Mucosa of stomach (tissue), 1 donor: ENCODE data around the gene ST13.
"Not testable (repeated sequence)": the region's sequence is repeated elsewhere in the genome, so short reads cannot be mapped to it uniquely, and the experiment has no call there.

Experiments used
- H3K27me3 ChIP-seq: one replicate; pipeline ENCODE4 v1.7.0; 2013; ENCODE audit warnings: mild to moderate bottlenecking, low read length; ENCODE audit not compliant: control insufficient read depth, insufficient read depth
- H3K36me3 ChIP-seq: one replicate; pipeline ENCODE4 v1.7.0; 2013; ENCODE audit warnings: low read length; ENCODE audit not compliant: control insufficient read depth, insufficient read depth
- H3K4me1 ChIP-seq: one replicate; pipeline ENCODE4 v1.7.0; 2013; ENCODE audit warnings: mild to moderate bottlenecking, low read length; ENCODE audit not compliant: control insufficient read depth, insufficient read depth
- H3K4me3 ChIP-seq: one replicate; pipeline ENCODE4 v1.7.0; 2013; ENCODE audit warnings: low read length
- H3K9ac ChIP-seq: one replicate; pipeline ENCODE4 v1.7.0; 2013; ENCODE audit warnings: mild to moderate bottlenecking, low read length, moderate library complexity
- H3K9me3 ChIP-seq: one replicate; pipeline ENCODE4 v1.7.0; 2013; ENCODE audit warnings: mild to moderate bottlenecking, low read length, moderate library complexity; ENCODE audit not compliant: control insufficient read depth
- donor health status: Pancreatic carcinoma.

The ST13 gene

GRCh38 chr22:40829131-40829530 lies 27.3 kb downstream of the ST13 start:
- Histone ChIP-seq H3K9ac (no peak overlapping the region), H3K9me3 (no peaks in the 10 kb centered on the region), H3K4me3 (no peak overlapping the region), H3K27me3 (no peaks in the 10 kb centered on the region), H3K4me1 (peaks cover 6% of the 10 kb centered on the region), H3K36me3 (peaks cover 5% of the 10 kb centered on the region)

- Histone ChIP-seq H3K36me3 (peaks cover 5% of the 10 kb centered on the region), H3K4me1 (peaks cover under 1% of the 10 kb centered on the region), H3K27me3 (no peaks in the 10 kb centered on the region), H3K4me3 (no peak overlapping the region), H3K9me3 (no peaks in the 10 kb centered on the region), H3K9ac (no peak overlapping the region)
Observed at GRCh38 chr22:40826984-40827741, 29.3 kb downstream of the ST13 start.

- H3K27me3 ChIP-seq, H3K9ac ChIP-seq, H3K9me3 ChIP-seq, H3K4me3 ChIP-seq, H3K4me1 ChIP-seq, H3K36me3 ChIP-seq: not testable (repeated sequence)
Observed at GRCh38 chr22:40826292-40826691, 30.1 kb downstream of the ST13 start.

- Histone ChIP-seq H3K4me1 (peaks cover 2% of the 10 kb centered on the region), H3K4me3 (no peak overlapping the region), H3K9me3 (no peaks in the 10 kb centered on the region), H3K9ac (no peak overlapping the region), H3K36me3 (no peaks in the 10 kb centered on the region), H3K27me3 (no peaks in the 10 kb centered on the region)
Observed at GRCh38 chr22:40823426-40823825, 33.0 kb downstream of the ST13 start.

- peak overlapping the region; percentile 89 for H3K9ac ChIP-seq
- no peaks in the 10 kb centered on the region for H3K9me3 ChIP-seq
- H3K4me3 ChIP-seq = peak overlapping the region; percentile 32
- H3K27me3 ChIP-seq = no peaks in the 10 kb centered on the region
- no peaks in the 10 kb centered on the region for H3K36me3 ChIP-seq
- H3K4me1 ChIP-seq = peaks cover 11% of the 10 kb centered on the region
Observed at GRCh38 chr22:40819599-40820140, 36.8 kb downstream of the ST13 start.

GRCh38 chr22:40818747-40819598 lies 37.5 kb downstream of the ST13 start, which contains the start of gene SLC25A17:
Gene SLC25A17 (minus strand): TSS chr22:40819346. CDS start chr22:40819248, 98 bp downstream.
- peak within 1 kb of the TSS; percentile 89 for H3K9ac ChIP-seq
- H3K27me3 ChIP-seq = no peaks in the 10 kb centered on the region
- no peaks in the 10 kb centered on the region for H3K36me3 ChIP-seq
- peaks cover 11% of the 10 kb centered on the region for H3K4me1 ChIP-seq
- H3K4me3 ChIP-seq = peak within 1 kb of the TSS; percentile 87
- H3K9me3 ChIP-seq = no peaks in the 10 kb centered on the region

GRCh38 chr22:40818192-40818746 lies 38.2 kb downstream of the ST13 start:
- H3K4me3 ChIP-seq = peak overlapping the region; percentile 87
- H3K27me3 ChIP-seq = no peaks in the 10 kb centered on the region
- no peaks in the 10 kb centered on the region for H3K9me3 ChIP-seq
- no peaks in the 10 kb centered on the region for H3K36me3 ChIP-seq
- H3K4me1 ChIP-seq = peaks cover 11% of the 10 kb centered on the region
- peak overlapping the region; percentile 89 for H3K9ac ChIP-seq

- Histone ChIP-seq H3K36me3 (no peaks in the 10 kb centered on the region), H3K9me3 (no peaks in the 10 kb centered on the region), H3K4me1 (peaks cover 11% of the 10 kb centered on the region), H3K9ac (no peak overlapping the region), H3K27me3 (no peaks in the 10 kb centered on the region), H3K4me3 (no peak overlapping the region)
Observed at GRCh38 chr22:40817737-40818136, 38.7 kb downstream of the ST13 start.

- H3K27me3 ChIP-seq = no peaks in the 10 kb centered on the region
- no peak overlapping the region for H3K4me3 ChIP-seq
- H3K9me3 ChIP-seq = no peaks in the 10 kb centered on the region
- H3K36me3 ChIP-seq = no peaks in the 10 kb centered on the region
- no peak overlapping the region for H3K9ac ChIP-seq
- H3K4me1 ChIP-seq = peaks cover 16% of the 10 kb centered on the region
Observed at GRCh38 chr22:40813912-40814315, 42.5 kb downstream of the ST13 start.

GRCh38 chr22:40808018-40808841 lies 48.2 kb downstream of the ST13 start:
- Histone ChIP-seq H3K4me3 (no peak overlapping the region), H3K9ac (no peak overlapping the region), H3K4me1 (peaks cover 5% of the 10 kb centered on the region), H3K36me3 (no peaks in the 10 kb centered on the region), H3K27me3 (no peaks in the 10 kb centered on the region), H3K9me3 (no peaks in the 10 kb centered on the region)

- Histone ChIP-seq H3K9me3 (no peaks in the 10 kb centered on the region), H3K4me3 (no peak overlapping the region), H3K27me3 (no peaks in the 10 kb centered on the region), H3K36me3 (no peaks in the 10 kb centered on the region), H3K4me1 (peaks cover 5% of the 10 kb centered on the region), H3K9ac (no peak overlapping the region)
Observed at GRCh38 chr22:40806711-40807110, 49.7 kb downstream of the ST13 start.
